Measurements from ENCODE around the gene TRAF4. TPM values are rescaled to one million over a fixed set of nuclear protein-coding genes. Genes with fewer than 3 reads are reported as not detected.

Gene TRAF4
- total and polyA plus RNA-seq, 9 of the 15 experiments (the other 6 are each of a cell fraction or from before 2014, with no cell fraction given): 2.4 to 147 (median 72.4) TPM

- peak overlapping the region in 1 of 2 experiments; percentile 82; a peak in 2 of 4 replicates for H3K9ac ChIP-seq (ENCODE audit: insufficient read depth in 1 of 2, low read depth in 2 of 2, low read length in 2 of 2)
- no peak overlapping the region for H3K4me3 ChIP-seq
- H3K4me2 ChIP-seq (ENCODE audit: insufficient read depth, low read length): no peak overlapping the region
- WGBS (ENCODE audit: insufficient coverage, low coverage, missing lambda C conversion rate): 83% methylated on average over 10 of the region's 10 CpGs
- peaks cover 6% of the 10 kb centered on the region; the same call in 2 of the 3 replicates for H3K79me2 ChIP-seq (ENCODE audit: control insufficient read depth, insufficient read depth, low read length)
- in situ Hi-C loops (cut with MboI) (no loop called here), intact Hi-C loops (cut with micrococcal nuclease) (no loop called here)
- H3K27me3 ChIP-seq (ENCODE audit: control insufficient read depth in 2 of 2, insufficient read depth in 2 of 2, low read length in 2 of 2): no peaks in the 10 kb centered on the region
- no peaks in the 10 kb centered on the region for H4K20me1 ChIP-seq (replicated peaks; ENCODE audit: control insufficient read depth, insufficient read depth, low read length)
- peaks cover 6% of the 10 kb centered on the region; the same call in 2 of the 3 replicates for H3K36me3 ChIP-seq (ENCODE audit: control insufficient read depth, insufficient read depth, low read length)
- FAIRE-seq (no peak), DNase-seq (ENCODE audit: extremely low read depth in 1 of 4, low spot score in 3 of 4) (no peak), ATAC-seq (no peak)
- peaks cover 47 to 77% of the 10 kb centered on the region in 2 experiments for H3K4me1 ChIP-seq (replicated peaks in 1 of 2; ENCODE audit: control insufficient read depth in 2 of 2, insufficient read depth in 2 of 2, low read length in 2 of 2)
- CTCF ChIA-PET (ENCODE audit: low intra/inter-chr PET ratio): no interaction called here
- TF ChIP-seq POLR2A (conservative IDR thresholded peaks at IDR 0.05) (no peak), ZNF780A (CRISPR knock-in tag; IDR thresholded peaks at IDR 0.05) (no peak), ETS1 (conservative IDR thresholded peaks at IDR 0.05; ENCODE audit: control insufficient read depth, low read depth, low read length) (no peak), SMARCC2 (IDR thresholded peaks at IDR 0.05; ENCODE audit: low read depth) (no peak), KLF1 (tag; IDR thresholded peaks at IDR 0.05) (no peak), HOMEZ (CRISPR knock-in tag; IDR thresholded peaks at IDR 0.05) (no peak), ZFP30 (CRISPR knock-in tag; IDR thresholded peaks at IDR 0.05; ENCODE audit: borderline replicate concordance) (no peak), E2F4 (CRISPR knock-in tag; IDR thresholded peaks at IDR 0.05; ENCODE audit: low read depth) (no peak), TFAP4 (CRISPR knock-in tag; IDR thresholded peaks at IDR 0.05; ENCODE audit: borderline replicate concordance) (no peak), XRCC5 (IDR thresholded peaks at IDR 0.05; ENCODE audit: low read depth, low read length) (no peak), ZFP36 (IDR thresholded peaks at IDR 0.05; ENCODE audit: low read depth, low read length, partially characterized antibody) (no peak), ZFP91 (CRISPR knock-in tag; IDR thresholded peaks at IDR 0.05) (no peak)
- POLR2A ChIA-PET: interaction anchor here (0.6 to 17.4 kb wide), 2 partner anchors 14 to 95 kb away, joined by 4 to 367 read pairs; partner anchors contain the start of genes NEK8, RPL23A and TLCD1
- no peaks in the 10 kb centered on the region for H3K9me3 ChIP-seq (replicated peaks; ENCODE audit: control insufficient read depth, insufficient read depth, low read depth, low read length)
- no peaks in the 10 kb centered on the region for H3K9me1 ChIP-seq (ENCODE audit: control insufficient read depth, insufficient read depth, low read length)
- BruUV-seq (replicated peaks): no TSS peak
- H2AFZ ChIP-seq (ENCODE audit: low read depth, low read length): no peak overlapping the region
- no peak overlapping the region for H3K27ac ChIP-seq (ENCODE audit: extremely low read depth, low read depth, low read length)
Observed at GRCh38 chr17:28738680-28739384, 5.0 kb upstream of the TRAF4 start.

Measured in K562 (cell line).